Adrenal gland (tissue), 5 donors: ENCODE measurements around the gene RPS25.

ENCODE experiments used
- CTCF ChIP-seq, 6 experiments: fragments of 450-650 bp in 4 of 6; fragments of 200-600 bp in 2 of 6; sonication (generic) in 1 of 6; IDR thresholded peaks; 1 replicate in 5 of 6; 2 replicates in 1 of 6; pipeline versions ENCODE4 v1.5.1 to v1.8.0; 2016 to 2021; ENCODE audit warnings: antibody characterized with exemption in 6 of 6, mild to moderate bottlenecking in 2 of 6, moderate library complexity in 1 of 6
- POLR2A ChIP-seq, 2 donors: fragments of 450-650 bp; IDR thresholded peaks; one replicate each; pipeline ENCODE4 v1.6.1; 2017; ENCODE audit warnings: antibody characterized with exemption in 2 of 2, mild to moderate bottlenecking in 2 of 2, moderate library complexity in 1 of 2
- donor health status: DM: no; HTN: no; CAD: no.

DNA sequence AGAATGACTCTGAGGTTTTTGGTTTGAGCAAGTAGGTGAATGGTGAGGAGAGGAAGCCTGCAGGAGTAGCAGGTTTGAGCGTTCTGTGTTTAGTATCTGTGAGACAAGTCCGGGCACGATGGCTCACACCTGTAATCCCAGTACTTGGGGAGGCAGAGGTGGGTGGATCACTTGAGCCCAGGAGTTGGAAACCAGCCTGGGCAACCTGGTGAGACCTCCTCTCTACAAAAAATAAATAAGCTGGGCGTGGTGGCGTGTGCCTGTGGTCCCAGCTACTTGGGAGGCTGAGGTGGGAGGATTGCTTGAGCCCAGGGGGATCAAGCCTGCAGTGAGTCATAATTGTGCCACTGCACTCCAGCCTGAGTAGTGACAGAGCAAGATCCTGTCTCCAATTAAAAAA, 29.9 kb downstream of the RPS25 start:
- no peak for TF ChIP-seq POLR2A (IDR thresholded peaks at IDR 0.05)
- TF ChIP-seq CTCF (IDR thresholded peaks at IDR 0.05), result no peak
